ENCODE measurements around the gene SGCD.
"Not testable (repeated sequence)": the region's sequence is repeated elsewhere in the genome, so short reads cannot be mapped to it uniquely, and the experiment has no call there.

Gene SGCD

GRCh38 chr5:156595132-156595787 lies 268.3 kb downstream of the SGCD start:
- H3K27ac ChIP-seq: no peak overlapping the region
- no peak for TF ChIP-seq ZFX (IDR thresholded peaks at IDR 0.05)
- TF ChIP-seq, protein P1, sequence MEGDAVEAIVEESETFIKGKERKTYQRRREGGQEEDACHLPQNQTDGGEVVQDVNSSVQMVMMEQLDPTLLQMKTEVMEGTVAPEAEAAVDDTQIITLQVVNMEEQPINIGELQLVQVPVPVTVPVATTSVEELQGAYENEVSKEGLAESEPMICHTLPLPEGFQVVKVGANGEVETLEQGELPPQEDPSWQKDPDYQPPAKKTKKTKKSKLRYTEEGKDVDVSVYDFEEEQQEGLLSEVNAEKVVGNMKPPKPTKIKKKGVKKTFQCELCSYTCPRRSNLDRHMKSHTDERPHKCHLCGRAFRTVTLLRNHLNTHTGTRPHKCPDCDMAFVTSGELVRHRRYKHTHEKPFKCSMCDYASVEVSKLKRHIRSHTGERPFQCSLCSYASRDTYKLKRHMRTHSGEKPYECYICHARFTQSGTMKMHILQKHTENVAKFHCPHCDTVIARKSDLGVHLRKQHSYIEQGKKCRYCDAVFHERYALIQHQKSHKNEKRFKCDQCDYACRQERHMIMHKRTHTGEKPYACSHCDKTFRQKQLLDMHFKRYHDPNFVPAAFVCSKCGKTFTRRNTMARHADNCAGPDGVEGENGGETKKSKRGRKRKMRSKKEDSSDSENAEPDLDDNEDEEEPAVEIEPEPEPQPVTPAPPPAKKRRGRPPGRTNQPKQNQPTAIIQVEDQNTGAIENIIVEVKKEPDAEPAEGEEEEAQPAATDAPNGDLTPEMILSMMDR (conservative IDR thresholded peaks at IDR 0.05): no peak

DNA sequence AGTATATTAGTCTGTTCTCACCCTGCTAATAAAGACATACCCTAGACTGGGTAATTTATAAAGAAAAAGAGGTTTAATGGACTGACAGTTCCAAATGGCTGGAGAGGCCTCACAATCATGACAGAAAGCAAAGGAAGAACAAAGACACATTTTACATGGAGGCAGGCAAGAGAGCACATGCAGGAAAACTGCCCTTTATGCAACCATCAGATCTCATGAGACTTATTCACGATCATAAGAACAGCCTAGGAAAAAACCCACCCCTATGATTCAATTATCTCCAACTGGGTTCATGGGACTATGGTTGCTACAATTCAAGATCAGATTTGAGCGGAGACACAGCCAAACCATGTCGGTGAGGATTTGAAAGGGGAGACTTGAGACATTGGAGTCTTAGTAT lies 270.3 kb downstream of the SGCD start:
- H3K27ac ChIP-seq: no peak overlapping the region
- TF ChIP-seq ZFX (IDR thresholded peaks at IDR 0.05): no peak
- TF ChIP-seq, protein P1 (conservative IDR thresholded peaks at IDR 0.05): no peak

- no peak for TF ChIP-seq ZFX (IDR thresholded peaks at IDR 0.05)
- TF ChIP-seq, protein P1 (conservative IDR thresholded peaks at IDR 0.05): no peak
- H3K27ac ChIP-seq: no peak overlapping the region
These were observed 272.0 kb downstream of the SGCD start for GRCh38 chr5:156598964-156599363.

- H3K27ac ChIP-seq: not testable (repeated sequence)
These were observed 283.6 kb downstream of the SGCD start for GRCh38 chr5:156610582-156610981.

DNA sequence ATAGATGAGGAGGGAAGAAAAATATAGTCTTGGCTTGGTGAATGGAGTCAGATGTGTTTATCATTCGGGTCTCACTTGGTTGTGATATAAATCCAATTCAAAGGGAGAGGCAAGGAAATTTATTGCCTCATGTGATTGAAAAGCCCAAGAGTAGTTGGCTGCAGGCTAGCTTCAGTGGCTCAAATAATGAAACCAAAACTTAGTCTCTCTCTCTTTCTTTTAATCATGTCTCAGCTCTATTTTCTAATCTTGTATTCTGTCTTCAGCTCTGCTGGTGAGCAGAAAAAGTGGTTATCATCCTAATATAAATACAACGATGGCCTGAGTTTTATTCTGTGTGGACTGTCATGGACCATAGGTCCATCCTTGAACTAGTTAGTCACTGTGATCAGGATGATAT lies 288.9 kb downstream of the SGCD start:
- H3K27ac ChIP-seq: no peak overlapping the region
- no peak for TF ChIP-seq ZFX (IDR thresholded peaks at IDR 0.05)
- TF ChIP-seq, protein P1 (conservative IDR thresholded peaks at IDR 0.05): no peak

DNA sequence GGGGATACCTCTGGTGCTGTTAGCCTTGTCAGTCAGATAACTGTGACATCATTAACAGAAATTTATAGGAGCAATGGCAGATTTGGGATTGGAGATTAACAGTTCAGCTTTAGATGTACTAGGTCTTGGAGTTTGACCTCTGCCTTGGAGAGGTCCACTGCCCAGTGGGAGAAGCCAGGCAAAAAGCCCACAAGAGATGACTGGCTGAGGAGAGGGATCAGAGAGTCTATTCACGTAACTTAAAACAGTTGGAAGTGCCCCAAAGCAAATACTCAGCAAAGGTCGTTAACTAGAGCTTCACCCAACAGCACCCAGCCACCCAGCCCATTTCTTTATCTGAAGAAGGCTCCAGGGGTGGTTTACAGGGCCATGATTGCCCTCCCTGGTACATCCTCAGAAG lies 290.5 kb downstream of the SGCD start:
- no peak overlapping the region for H3K27ac ChIP-seq
- no peak for TF ChIP-seq ZFX (IDR thresholded peaks at IDR 0.05)
- TF ChIP-seq, protein P1 (conservative IDR thresholded peaks at IDR 0.05): no peak

DNA sequence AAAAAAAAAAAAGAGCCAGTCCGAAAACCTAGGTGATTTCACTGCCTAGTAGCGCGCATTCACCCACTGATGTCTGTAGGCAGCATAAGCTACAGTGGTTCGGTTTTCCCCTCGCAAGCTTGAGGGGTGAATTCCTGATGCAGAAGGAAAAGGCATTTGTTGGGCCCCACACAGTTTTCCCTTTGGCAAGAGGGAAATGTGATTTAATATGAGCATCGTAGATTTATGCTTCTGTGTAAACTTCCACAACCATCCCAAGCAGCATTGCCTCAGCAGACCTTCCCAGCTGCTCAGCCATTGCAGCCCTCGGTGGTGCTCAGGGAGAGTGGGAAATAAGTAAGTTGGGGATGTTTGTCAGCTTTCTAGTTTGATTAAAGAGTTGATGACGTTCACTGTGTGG lies 291.6 kb downstream of the SGCD start:
- H3K27ac ChIP-seq: no peak overlapping the region
- TF ChIP-seq, protein P1 (conservative IDR thresholded peaks at IDR 0.05): no peak
- no peak for TF ChIP-seq ZFX (IDR thresholded peaks at IDR 0.05)

GRCh38 chr5:156621719-156622118 lies 294.8 kb downstream of the SGCD start:
- no peak for TF ChIP-seq ZFX (IDR thresholded peaks at IDR 0.05)
- TF ChIP-seq, protein P1 (conservative IDR thresholded peaks at IDR 0.05): no peak

More at GRCh38 chr5:156621719-156622118, 294.8 kb downstream of the SGCD start:
- H3K27ac ChIP-seq: no peak overlapping the region

Data from C4-2B (cell line).